Stomach (tissue), 9 donors: ENCODE data around the gene LRRC34. TPM values are rescaled to one million over a fixed set of nuclear protein-coding genes. Genes with fewer than 3 reads are reported as not detected.

ENCODE experiments used
- DNase-seq, 2 donors: peaks; one replicate each; pipeline versions ENCODE4 v3.0.0 to v3.0.0-alpha.2; 2013 to 2019
- H3K27ac ChIP-seq, 5 donors: fragments of 200-600 bp in 4 of 5; sonication (generic) in 4 of 5; one replicate each; pipeline ENCODE4 v1.5.1; 2013 to 2019; ENCODE audit warnings: mild to moderate bottlenecking in 1 of 5, moderate library complexity in 1 of 5
- H3K27me3 ChIP-seq, 3 donors: fragments of 200-600 bp; sonication (generic); one replicate each; pipeline ENCODE4 v1.5.1; 2017 to 2019; ENCODE audit warnings: mixed run types in 1 of 3
- H3K36me3 ChIP-seq, 4 donors: fragments of 200-600 bp; sonication (generic); 1 replicate in 3 of 4; 2 replicates in 1 of 4; pipeline ENCODE4 v1.5.1; 2016 to 2019
- H3K4me1 ChIP-seq, 4 donors: fragments of 200-600 bp; sonication (generic); one replicate each; pipeline ENCODE4 v1.5.1; 2016 to 2019
- H3K4me3 ChIP-seq, 4 donors: fragments of 200-600 bp; sonication (generic) in 3 of 4; one replicate each; pipeline ENCODE4 v1.5.1; 2016 to 2019; ENCODE audit warnings: mild to moderate bottlenecking in 1 of 4
- H3K9me3 ChIP-seq, 4 donors: fragments of 200-600 bp; sonication (generic); one replicate each; pipeline ENCODE4 v1.5.1; 2016 to 2019
- CTCF ChIP-seq, 7 experiments: fragments of 450-650 bp in 4 of 7; fragments of 200-600 bp in 3 of 7; sonication (generic) in 3 of 7; IDR thresholded peaks; one replicate each; pipeline ENCODE4 v1.5.1; 2016 to 2019; ENCODE audit warnings: antibody characterized with exemption in 7 of 7, control low read depth in 2 of 7, mild to moderate bottlenecking in 1 of 7
- EP300 ChIP-seq: sonication (generic); formaldehyde crosslinking; IDR thresholded peaks from one replicate; pipeline ENCODE4 v1.6.1; 2017; ENCODE audit warnings: antibody characterized with exemption
- POLR2A ChIP-seq, 4 donors: fragments of 450-650 bp; IDR thresholded peaks; one replicate each; pipeline ENCODE4 v1.6.1; 2016; ENCODE audit warnings: antibody characterized with exemption in 4 of 4, control low read depth in 2 of 4, mild to moderate bottlenecking in 1 of 4, moderate library complexity in 1 of 4
- POLR2AphosphoS5 ChIP-seq, 3 donors: sonication (generic); formaldehyde crosslinking; IDR thresholded peaks; one replicate each; pipeline ENCODE4 v1.6.1; 2016; ENCODE audit warnings: antibody characterized with exemption in 3 of 3
- WGBS, 5 donors: extraction: QIAGEN DNeasy Blood & Tissue Kit in 3 of 5; methylation state at CpG; one replicate each; pipeline versions ENCODE4 v1.1.5 to v1.1.7; 2013 to 2018; 5-methylcytosine and 5-hydroxymethylcytosine counted together
- intact Hi-C: fragments of 100-400 bp; cut with DNase I; formaldehyde crosslinking; loops from one replicate; pipeline ENCODE4 v1.15.1; 2023; ENCODE audit warnings: low total_unique reads
- polyA plus RNA-seq, 3 donors: library from polyadenylated mRNA; stranded (reverse); fragments of 200-250 nt; gene quantifications; one replicate each; pipeline ENCODE4 v1.2.3, GENCODE V29; 2013
- total RNA-seq, 5 donors: library from RNA; depleted of rRNA; stranded (reverse); fragments of >200 nt; gene quantifications; one replicate each; pipeline versions ENCODE4 v1.1.0 to v1.2.3, GENCODE V29; 2014 to 2016
- donor health status: healthy with polysubstance abuse.
- donor health status: Bipolar disorder and iron deficiency.
- donor health status: healthy.

Gene LRRC34
- total and polyA plus RNA-seq, 8 donors, result 0.43 to 4.2 (median 1.7) TPM; not detected in 3

GRCh38 chr3:169758359-169758994 lies 54.2 kb downstream of the LRRC34 start:
- Histone ChIP-seq H3K4me3 (no peak overlapping the region), H3K27me3 (no peaks in the 10 kb centered on the region), H3K4me1 (peaks cover 0 to 44% (median 9%) of the 10 kb centered on the region in 4 donors), H3K9me3 (no peaks in the 10 kb centered on the region), H3K27ac (peak overlapping the region in 2 of 5 donors; percentile 12 to 30), H3K36me3 (no peaks in the 10 kb centered on the region)
- WGBS, 5 donors, result 19 to 39% (median 22%) methylated on average over 5 of the region's 5 CpGs
- no peak for TF ChIP-seq POLR2A (IDR thresholded peaks at IDR 0.05)
- TF ChIP-seq EP300, result no peak
- no peak for TF ChIP-seq POLR2AphosphoS5 (IDR thresholded peaks at IDR 0.05)
- no peak for TF ChIP-seq CTCF (IDR thresholded peaks at IDR 0.05)
- intact Hi-C loops, result no loop called here
- DNase-seq, result no peak

- WGBS, 5 donors, result 52 to 69% (median 60%) methylated on average over 2 of the region's 2 CpGs
- TF ChIP-seq POLR2AphosphoS5 (IDR thresholded peaks at IDR 0.05) (no peak), POLR2A (IDR thresholded peaks at IDR 0.05) (no peak), CTCF (IDR thresholded peaks at IDR 0.05) (no peak), EP300 (no peak)
- Histone ChIP-seq H3K36me3 (no peaks in the 10 kb centered on the region), H3K4me3 (no peak overlapping the region), H3K27ac (peak overlapping the region in 1 of 5 donors; percentile 58), H3K27me3 (no peaks in the 10 kb centered on the region), H3K4me1 (peaks cover 0 to 35% (median 8%) of the 10 kb centered on the region in 4 donors), H3K9me3 (no peaks in the 10 kb centered on the region)
- intact Hi-C loops, result no loop called here
- no peak for DNase-seq
Measured at GRCh38 chr3:169755488-169755887, 57.2 kb downstream of the LRRC34 start.

- Histone ChIP-seq H3K4me1 (peaks cover 7 to 42% (median 10%) of the 10 kb centered on the region in 4 donors), H3K9me3 (no peaks in the 10 kb centered on the region), H3K36me3 (no peaks in the 10 kb centered on the region), H3K4me3 (no peak overlapping the region), H3K27me3 (no peaks in the 10 kb centered on the region), H3K27ac (peak overlapping the region in 2 of 5 donors; percentile 48 to 58)
- TF ChIP-seq POLR2AphosphoS5 (IDR thresholded peaks at IDR 0.05) (peak in 1 of 3 donors; percentile 7), CTCF (IDR thresholded peaks at IDR 0.05) (no peak)
- DNase-seq, result no peak
- WGBS, 5 donors, result 38 to 55% (median 47%) methylated on average over 3 of the region's 3 CpGs
- intact Hi-C loops, result no loop called here
Measured at GRCh38 chr3:169754711-169755110, 58.0 kb downstream of the LRRC34 start.

GRCh38 chr3:169751875-169752274 lies 60.8 kb downstream of the LRRC34 start:
- intact Hi-C loops, result no loop called here
- Histone ChIP-seq H3K27ac (peak overlapping the region in 3 of 5 donors; percentile 54 to 77 (median 64)), H3K9me3 (no peaks in the 10 kb centered on the region), H3K36me3 (no peaks in the 10 kb centered on the region), H3K27me3 (no peaks in the 10 kb centered on the region), H3K4me1 (peaks cover 7 to 33% (median 15%) of the 10 kb centered on the region in 4 donors), H3K4me3 (no peak overlapping the region)
- 77 to 87% (median 82%) methylated on average over 2 of the region's 2 CpGs for WGBS, 5 donors
- no peak for DNase-seq
- TF ChIP-seq POLR2A (IDR thresholded peaks at IDR 0.05), result no peak
- no peak for TF ChIP-seq POLR2AphosphoS5 (IDR thresholded peaks at IDR 0.05)
- no peak for TF ChIP-seq EP300
- TF ChIP-seq CTCF (IDR thresholded peaks at IDR 0.05), result no peak
